Smooth muscle cell (in vitro differentiated cells): ENCODE results near the gene LAMA2. TPM values are rescaled to one million over a fixed set of nuclear protein-coding genes. Genes with fewer than 3 reads are reported as not detected.

Experiments used
- DNase-seq: peaks from one replicate; lab custom pipeline; 2025; ENCODE audit not compliant: unreplicated experiment; lab: John Stamatoyannopoulos, UW
- H2AFZ ChIP-seq: fragments of 200-600 bp; sonication (generic); 2 replicates; pipeline ENCODE4 v1.6.0; 2016; ENCODE audit warnings: antibody characterized with exemption, low read depth, mild to moderate bottlenecking
- H3F3A ChIP-seq: fragments of 200-600 bp; sonication (generic); 2 replicates; pipeline ENCODE4 v1.6.0; 2017; ENCODE audit warnings: antibody characterized with exemption, low read depth
- H3K27ac ChIP-seq: fragments of 200-600 bp; sonication (generic); 2 replicates; pipeline ENCODE4 v1.5.1; 2016; ENCODE audit warnings: low read depth, mild to moderate bottlenecking
- H3K27me3 ChIP-seq: fragments of 200-600 bp; sonication (generic); 2 replicates; pipeline ENCODE4 v1.6.1; 2016; ENCODE audit warnings: low read depth, mild to moderate bottlenecking
- H3K36me3 ChIP-seq: fragments of 200-600 bp; sonication (generic); 2 replicates; pipeline ENCODE4 v1.5.1; 2016; ENCODE audit warnings: low read depth
- H3K4me1 ChIP-seq: fragments of 200-600 bp; sonication (generic); 2 replicates; pipeline ENCODE4 v1.5.1; 2016; ENCODE audit warnings: low read depth
- H3K4me2 ChIP-seq: fragments of 200-600 bp; sonication (generic); 2 replicates; pipeline ENCODE4 v1.6.0; 2016; ENCODE audit warnings: mild to moderate bottlenecking
- H3K4me3 ChIP-seq: fragments of 200-600 bp; sonication (generic); 2 replicates; pipeline ENCODE4 v1.5.1; 2016; ENCODE audit warnings: mild to moderate bottlenecking
- H3K79me2 ChIP-seq: fragments of 200-600 bp; sonication (generic); 2 replicates; pipeline ENCODE4 v1.6.0; 2016; ENCODE audit warnings: low read depth, mild to moderate bottlenecking
- H3K9ac ChIP-seq: fragments of 200-600 bp; sonication (generic); 2 replicates; pipeline ENCODE4 v1.6.0; 2016; ENCODE audit warnings: low read depth
- H3K9me3 ChIP-seq: fragments of 200-600 bp; sonication (generic); replicated peaks from 2 replicates; pipeline ENCODE4 v1.5.1; 2016; ENCODE audit warnings: low read depth
- H4K20me1 ChIP-seq: fragments of 200-600 bp; sonication (generic); 2 replicates; pipeline ENCODE4 v1.6.0; 2016; ENCODE audit warnings: low read depth
- CTCF ChIP-seq: fragments of 200-600 bp; sonication (generic); IDR thresholded peaks from 2 replicates; pipeline ENCODE4 v1.5.1; 2017; ENCODE audit warnings: borderline replicate concordance, mild to moderate bottlenecking, antibody characterized with exemption; ENCODE audit not compliant: insufficient read depth, poor library complexity, severe bottlenecking
- WGBS: methylation state at CpG from one replicate; pipeline ENCODE4 v1.1.7; 2016; ENCODE audit warnings: low lambda C conversion rate; 5-methylcytosine and 5-hydroxymethylcytosine counted together
- polyA plus RNA-seq: library from polyadenylated mRNA; unstranded; fragments of >200 nt; fragmentation: Nextera tagmentation; extraction: Ambion mirVana; gene quantifications from 2 replicates; pipeline ENCODE4 v1.2.1, GENCODE V29; 2016
- total RNA-seq: library from RNA; depleted of rRNA; stranded (reverse); fragments of >200 nt; gene quantifications from 2 replicates; pipeline ENCODE4 v1.2.3, GENCODE V29; 2014

Gene LAMA2
- total and polyA plus RNA-seq, 2 experiments from 2014 or later = 21.7 to 92.9 TPM

GRCh38 chr6:129105035-129105434 is 222.1 kb downstream of the LAMA2 start:
- no peak overlapping the region for H3K4me2 ChIP-seq
- no peak overlapping the region for H3K27ac ChIP-seq

GRCh38 chr6:129105793-129106192 is 222.9 kb downstream of the LAMA2 start:
- H3K4me3 ChIP-seq = no peak overlapping the region
- H3K4me2 ChIP-seq = no peak overlapping the region
- no peaks in the 10 kb centered on the region for H3K9me3 ChIP-seq
- no peak for TF ChIP-seq CTCF
- no peak overlapping the region for H3K9ac ChIP-seq
- H4K20me1 ChIP-seq = no peaks in the 10 kb centered on the region
- 75% methylated on average over 2 of the region's 2 CpGs for WGBS
- H3K27me3 ChIP-seq = no peaks in the 10 kb centered on the region
- no peaks in the 10 kb centered on the region for H3F3A ChIP-seq
- H3K36me3 ChIP-seq = no peaks in the 10 kb centered on the region
- no peak overlapping the region for H3K27ac ChIP-seq
- DNase-seq = no peak
- H3K79me2 ChIP-seq = no peaks in the 10 kb centered on the region
- no peak overlapping the region for H2AFZ ChIP-seq
- H3K4me1 ChIP-seq = peaks cover 9% of the 10 kb centered on the region

More at GRCh38 chr6:129105035-129105434, 222.1 kb downstream of the LAMA2 start:
- peaks cover 9% of the 10 kb centered on the region for H3K4me1 ChIP-seq
- TF ChIP-seq CTCF = no peak
- H3K9me3 ChIP-seq = no peaks in the 10 kb centered on the region
- H3K27me3 ChIP-seq = no peaks in the 10 kb centered on the region
- H3K79me2 ChIP-seq = no peaks in the 10 kb centered on the region
- no peak for DNase-seq
- H3F3A ChIP-seq = no peaks in the 10 kb centered on the region
- no peaks in the 10 kb centered on the region for H3K36me3 ChIP-seq
- H3K9ac ChIP-seq = no peak overlapping the region
- H4K20me1 ChIP-seq = no peaks in the 10 kb centered on the region
- no peak overlapping the region for H3K4me3 ChIP-seq
- no peak overlapping the region for H2AFZ ChIP-seq
- 10% methylated on average over 1 of the region's 1 CpG for WGBS

- 36% methylated on average over 1 of the region's 1 CpG for WGBS
These were observed 225.4 kb downstream of the LAMA2 start for GRCh38 chr6:129108337-129108736.

More at GRCh38 chr6:129108337-129108736, 225.4 kb downstream of the LAMA2 start:
- no peak overlapping the region for H3K27ac ChIP-seq
- no peak overlapping the region for H2AFZ ChIP-seq
- H3K9ac ChIP-seq = no peak overlapping the region
- no peak for DNase-seq
- no peaks in the 10 kb centered on the region for H4K20me1 ChIP-seq
- H3K27me3 ChIP-seq = no peaks in the 10 kb centered on the region
- no peaks in the 10 kb centered on the region for H3K9me3 ChIP-seq
- no peak for TF ChIP-seq CTCF
- no peaks in the 10 kb centered on the region for H3K79me2 ChIP-seq
- no peak overlapping the region for H3K4me2 ChIP-seq
- H3K36me3 ChIP-seq = no peaks in the 10 kb centered on the region
- H3K4me1 ChIP-seq = peaks cover 9% of the 10 kb centered on the region
- H3F3A ChIP-seq = no peaks in the 10 kb centered on the region
- H3K4me3 ChIP-seq = no peak overlapping the region
